PC-3 (cell line): ENCODE data around the gene NCAPG. TPM values are rescaled to one million over a fixed set of nuclear protein-coding genes. Genes with fewer than 3 reads are reported as not detected.

ENCODE experiments used
- ATAC-seq: fragments of 200-7000 bp; cut with Tn5 transposase; 2 replicates; pipeline ENCODE4 v1.9.1; 2020; ENCODE audit warnings: mild to moderate bottlenecking, moderate library complexity
- BruUV-seq: library from RNA; stranded (reverse); fragments of 400-500 nt; replicated peaks from 2 replicates; lab custom pipeline; 2021; lab: Mats Ljungman, UMichigan
- CTCF ChIA-PET: fragments of 300-600 bp; sonication (Branson Sonifier 250); formaldehyde crosslinking; loops from one replicate; lab custom pipeline; 2022; ENCODE audit warnings: antibody characterized with exemption; lab: Charles Lee
- POLR2A ChIA-PET: fragments of 300-600 bp; sonication (Branson Sonifier 250); formaldehyde crosslinking; loops from one replicate; lab custom pipeline; 2022; ENCODE audit warnings: antibody characterized with exemption; ENCODE audit not compliant: unreplicated experiment; lab: Charles Lee
- DNase-seq: peaks from one replicate; pipeline ENCODE4 v3.0.0-alpha.2; 2015
- H2AFZ ChIP-seq: fragments of 300-600 bp; sonication (generic); 2 replicates; pipeline ENCODE4 v1.6.0; 2016; ENCODE audit warnings: antibody characterized with exemption, low read length
- H3F3A ChIP-seq: fragments of 300-600 bp; sonication (generic); one replicate; pipeline ENCODE4 v1.6.0; 2017; ENCODE audit warnings: antibody characterized with exemption, low read length, control low read depth, mild to moderate bottlenecking; ENCODE audit not compliant: unreplicated experiment
- H3K27ac ChIP-seq: fragments of 300-600 bp; sonication (generic); 2 replicates; pipeline ENCODE4 v1.5.1; 2016; ENCODE audit warnings: mild to moderate bottlenecking, low read length
- H3K27me3 ChIP-seq: fragments of 300-600 bp; sonication (generic); 2 replicates; pipeline ENCODE4 v1.6.1; 2016; ENCODE audit warnings: low read length, mixed read lengths
- H3K36me3 ChIP-seq: fragments of 300-600 bp; sonication (generic); 2 replicates; pipeline ENCODE4 v1.6.1; 2016; ENCODE audit warnings: low read depth, mixed run types, low read length, mixed read lengths
- H3K4me1 ChIP-seq: fragments of 300-600 bp; sonication (generic); 2 replicates; pipeline ENCODE4 v1.5.1; 2016; ENCODE audit warnings: low read length; ENCODE audit not compliant: insufficient read depth
- H3K4me2 ChIP-seq: fragments of 300-600 bp; sonication (generic); 2 replicates; pipeline ENCODE4 v1.6.0; 2016; ENCODE audit warnings: low read length
- H3K4me3 ChIP-seq: fragments of 300-600 bp; sonication (generic); 2 replicates; pipeline ENCODE4 v1.5.1; 2016; ENCODE audit warnings: mild to moderate bottlenecking, low read length, mixed read lengths
- H3K79me2 ChIP-seq: fragments of 300-600 bp; sonication (generic); 2 replicates; pipeline ENCODE4 v1.6.1; 2017; ENCODE audit warnings: low read length, mixed read lengths
- H3K9ac ChIP-seq: fragments of 300-600 bp; sonication (generic); 2 replicates; pipeline ENCODE4 v1.6.0; 2016; ENCODE audit warnings: mild to moderate bottlenecking, low read length
- H3K9me2 ChIP-seq: fragments of 300-600 bp; sonication (generic); replicated peaks from 2 replicates; pipeline ENCODE4 v1.6.1; 2016; ENCODE audit warnings: mixed run types, low read length, mixed read lengths
- H3K9me3 ChIP-seq: fragments of 300-600 bp; sonication (generic); 2 replicates; pipeline ENCODE4 v1.6.1; 2016; ENCODE audit warnings: low read length, mixed read lengths
- H4K20me1 ChIP-seq: fragments of 300-600 bp; sonication (generic); 2 replicates; pipeline ENCODE4 v1.6.1; 2016; ENCODE audit warnings: low read length, mixed read lengths
- EZH2 ChIP-seq: fragments of 300-600 bp; sonication (generic); IDR thresholded peaks from one replicate; pipeline ENCODE4 v1.6.1; 2017; ENCODE audit warnings: antibody characterized with exemption, mild to moderate bottlenecking, low read length; ENCODE audit not compliant: unreplicated experiment
- EZH2phosphoT487 ChIP-seq: fragments of 300-600 bp; sonication (generic); IDR thresholded peaks from 2 replicates; pipeline ENCODE4 v1.6.1; 2018; ENCODE audit warnings: mild to moderate bottlenecking, antibody characterized with exemption, low read length, borderline replicate concordance
- intact Hi-C: fragments of 100-400 bp; cut with micrococcal nuclease; formaldehyde crosslinking; loops from 2 replicates; pipeline ENCODE4 v1.9.0; 2023
- total RNA-seq: library from RNA; depleted of rRNA; stranded (reverse); fragments of >200 nt; gene quantifications from 2 replicates; pipeline ENCODE4 v1.2.3, GENCODE V29; 2014; rRNA removed
- TF ChIP-seq, protein P1 (sequence below): fragments of 300-600 bp; sonication (generic); conservative IDR thresholded peaks from 2 replicates; pipeline ENCODE4 v1.5.1; 2017; ENCODE audit warnings: antibody characterized with exemption, low read depth, mild to moderate bottlenecking, low read length

The NCAPG gene
- total RNA-seq, 1 experiment from 2014 or later: 27.6 TPM

DNA sequence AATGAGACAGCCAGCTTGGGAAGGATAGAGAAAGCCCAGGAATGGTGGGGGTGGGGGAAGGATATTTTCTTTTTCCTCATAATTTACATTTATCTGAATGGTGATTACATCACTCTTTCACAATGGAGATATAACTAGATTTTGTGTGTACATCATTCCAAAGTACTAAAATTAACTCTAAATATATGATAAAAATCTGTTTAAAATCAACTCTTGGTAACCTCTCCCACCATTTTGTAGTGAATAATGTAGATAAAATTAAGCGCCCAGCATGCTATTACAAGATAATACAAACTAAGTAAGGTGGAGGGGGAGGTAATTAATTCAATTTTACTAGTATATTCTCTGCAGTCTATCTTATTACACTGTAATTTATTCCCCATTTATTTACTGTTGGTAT is 78.9 kb downstream of the NCAPG start:
- ChIA-PET POLR2A (no interaction called here), CTCF (no interaction called here)
- H3K27ac ChIP-seq: no peak overlapping the region
- no peaks in the 10 kb centered on the region for H4K20me1 ChIP-seq
- H3K9me3 ChIP-seq: no peaks in the 10 kb centered on the region
- H3K4me3 ChIP-seq: no peak overlapping the region
- no peak for ATAC-seq
- H3K4me2 ChIP-seq: no peak overlapping the region
- no peak for DNase-seq
- no peaks in the 10 kb centered on the region for H3K79me2 ChIP-seq
- H3K9ac ChIP-seq: no peak overlapping the region
- TF ChIP-seq, protein P1, sequence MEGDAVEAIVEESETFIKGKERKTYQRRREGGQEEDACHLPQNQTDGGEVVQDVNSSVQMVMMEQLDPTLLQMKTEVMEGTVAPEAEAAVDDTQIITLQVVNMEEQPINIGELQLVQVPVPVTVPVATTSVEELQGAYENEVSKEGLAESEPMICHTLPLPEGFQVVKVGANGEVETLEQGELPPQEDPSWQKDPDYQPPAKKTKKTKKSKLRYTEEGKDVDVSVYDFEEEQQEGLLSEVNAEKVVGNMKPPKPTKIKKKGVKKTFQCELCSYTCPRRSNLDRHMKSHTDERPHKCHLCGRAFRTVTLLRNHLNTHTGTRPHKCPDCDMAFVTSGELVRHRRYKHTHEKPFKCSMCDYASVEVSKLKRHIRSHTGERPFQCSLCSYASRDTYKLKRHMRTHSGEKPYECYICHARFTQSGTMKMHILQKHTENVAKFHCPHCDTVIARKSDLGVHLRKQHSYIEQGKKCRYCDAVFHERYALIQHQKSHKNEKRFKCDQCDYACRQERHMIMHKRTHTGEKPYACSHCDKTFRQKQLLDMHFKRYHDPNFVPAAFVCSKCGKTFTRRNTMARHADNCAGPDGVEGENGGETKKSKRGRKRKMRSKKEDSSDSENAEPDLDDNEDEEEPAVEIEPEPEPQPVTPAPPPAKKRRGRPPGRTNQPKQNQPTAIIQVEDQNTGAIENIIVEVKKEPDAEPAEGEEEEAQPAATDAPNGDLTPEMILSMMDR: no peak
- no peaks in the 10 kb centered on the region for H3K36me3 ChIP-seq
- H3K4me1 ChIP-seq: no peaks in the 10 kb centered on the region
- no peak overlapping the region for H2AFZ ChIP-seq
- no peaks in the 10 kb centered on the region for H3K9me2 ChIP-seq
- intact Hi-C loops: no loop called here
- no peaks in the 10 kb centered on the region for H3F3A ChIP-seq
- BruUV-seq: no TSS peak
- no peaks in the 10 kb centered on the region for H3K27me3 ChIP-seq

DNA sequence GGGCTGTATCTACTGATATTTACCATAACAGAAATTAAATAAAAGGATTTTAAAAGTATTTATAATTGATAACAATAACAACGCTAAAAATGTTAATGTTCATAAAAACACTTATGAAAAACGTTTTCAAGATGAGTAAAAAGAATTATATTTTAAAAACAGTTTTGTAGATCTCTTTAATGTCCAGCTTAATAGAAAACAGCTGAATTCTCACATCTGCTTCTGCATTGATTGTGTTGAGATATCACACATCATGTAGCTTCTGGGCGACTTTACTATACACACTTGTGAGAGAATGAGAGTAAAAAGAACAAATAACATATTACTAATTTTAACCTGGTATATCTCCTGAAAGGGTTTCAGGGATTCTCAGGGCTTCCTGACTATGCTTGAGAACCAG is 83.6 kb downstream of the NCAPG start:
- Histone ChIP-seq H2AFZ (no peak overlapping the region), H3K9me2 (no peaks in the 10 kb centered on the region), H3K27ac (no peak overlapping the region), H3K4me2 (no peak overlapping the region), H3K9ac (no peak overlapping the region), H3F3A (no peaks in the 10 kb centered on the region), H3K36me3 (no peaks in the 10 kb centered on the region), H3K4me3 (no peak overlapping the region), H3K4me1 (no peaks in the 10 kb centered on the region), H3K9me3 (no peaks in the 10 kb centered on the region), H3K27me3 (no peaks in the 10 kb centered on the region), H3K79me2 (no peaks in the 10 kb centered on the region), H4K20me1 (no peaks in the 10 kb centered on the region)
- ATAC-seq: no peak
- DNase-seq: no peak
- ChIA-PET POLR2A (no interaction called here), CTCF (no interaction called here)
- intact Hi-C loops: no loop called here
- no TSS peak for BruUV-seq
- TF ChIP-seq EZH2phosphoT487 (no peak), EZH2 (no peak)
- TF ChIP-seq, protein P1: no peak

Other genes with a start within 250 kb of the NCAPG start
- gene LAP3, start 233.8 kb upstream of the NCAPG start, total RNA-seq: 63.8 and 65.1 TPM in 2 replicates
- gene MED28, start 196.3 kb upstream of the NCAPG start, total RNA-seq: 4.4 and 11.6 TPM in 2 replicates
- 0.47 and 0.81 TPM in 2 replicates for gene FAM184B, start 29.4 kb upstream of the NCAPG start, total RNA-seq
- 25.5 and 26.1 TPM in 2 replicates for gene DCAF16, start 222 bp upstream of the NCAPG start, total RNA-seq
- gene LCORL, start 210.8 kb downstream of the NCAPG start, total RNA-seq: 2.9 and 3.7 TPM in 2 replicates